Right lobe of liver (tissue), 4 donors: ENCODE results near the gene MALAT1.

Experiments
- CTCF ChIP-seq, 4 donors: fragments of 200-600 bp in 3 of 4; fragments of 450-650 bp in 1 of 4; IDR thresholded peaks; one replicate each; pipeline versions ENCODE4 v1.5.1 to v1.8.0; 2016 to 2022; ENCODE audit warnings: antibody characterized with exemption in 4 of 4, mild to moderate bottlenecking in 2 of 4
- POLR2A ChIP-seq: fragments of 450-650 bp; IDR thresholded peaks from one replicate; pipeline ENCODE4 v1.6.1; 2017; ENCODE audit warnings: antibody characterized with exemption, mild to moderate bottlenecking
- donor health status: DM: no; HTN: no; CAD: no.
- donor health status: DM: no; HTN: no; CAD: no.
- donor health status: DM: no; HTN: yes; CAD: no.

- TF ChIP-seq POLR2A (peak; percentile 15), CTCF (IDR thresholded peaks at IDR 0.05) (no peak)
These were observed 5.3 kb upstream of the MALAT1 start for GRCh38 chr11:65493367-65494176.
